GM19193 (cell line): ENCODE results near the gene TRIP6.

Experiments used
- POLR2A ChIP-seq: IDR thresholded peaks from 4 replicates; pipeline ENCODE4 v1.6.1; 2011; ENCODE audit not compliant: insufficient read depth, insufficient read length; ENCODE audit errors: extremely low read depth

TRIP6 gene

DNA sequence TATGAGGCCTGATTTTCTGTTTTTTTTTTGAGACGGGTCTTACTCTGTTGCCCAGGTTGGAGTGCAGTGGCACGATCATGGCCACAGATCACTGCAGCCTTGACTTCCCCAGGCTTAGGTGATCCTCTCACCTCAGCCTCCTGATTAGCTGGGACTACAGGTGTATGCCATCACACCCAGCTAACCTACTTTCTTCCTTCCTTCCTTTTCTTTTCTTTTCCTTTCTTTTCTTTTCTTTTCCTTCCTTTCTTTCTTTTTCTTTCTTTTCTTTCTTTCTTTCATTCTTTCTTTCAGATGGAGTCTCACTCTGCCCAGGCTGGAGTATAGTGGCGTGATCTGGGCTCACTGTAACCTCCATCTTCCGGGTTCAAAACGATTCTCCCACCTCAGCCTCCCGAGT, 11.5 kb downstream of the TRIP6 start:
- TF ChIP-seq POLR2A = no peak

DNA sequence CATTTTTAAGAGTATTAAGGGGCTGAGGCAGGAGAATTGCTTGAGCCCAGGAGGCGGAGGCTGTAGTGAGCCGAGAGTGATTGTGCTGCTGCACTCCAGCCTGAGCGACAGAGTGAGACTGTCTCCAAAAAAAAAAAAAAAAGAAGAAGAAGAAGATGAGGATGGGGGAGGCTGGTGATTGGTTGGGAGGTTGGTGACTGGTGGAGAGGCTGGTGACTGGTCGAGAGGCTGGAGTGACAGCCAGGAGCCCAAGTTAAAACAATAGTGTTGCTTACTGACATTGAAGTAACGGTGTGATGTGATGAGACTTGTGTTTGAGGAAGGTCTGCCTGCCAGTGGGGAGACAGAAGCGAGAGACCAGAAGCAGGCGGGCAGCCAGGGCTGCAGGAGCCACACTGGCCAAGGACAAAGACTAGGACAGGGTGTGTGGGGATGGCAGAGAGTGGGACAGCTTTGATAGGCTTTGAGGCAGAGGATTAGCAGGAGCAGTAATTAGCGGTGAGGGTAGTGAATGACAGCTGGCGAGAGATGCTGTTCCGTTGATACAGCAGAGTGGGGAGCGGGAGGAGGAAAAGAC, 12.6 kb downstream of the TRIP6 start:
- TF ChIP-seq POLR2A = no peak

DNA sequence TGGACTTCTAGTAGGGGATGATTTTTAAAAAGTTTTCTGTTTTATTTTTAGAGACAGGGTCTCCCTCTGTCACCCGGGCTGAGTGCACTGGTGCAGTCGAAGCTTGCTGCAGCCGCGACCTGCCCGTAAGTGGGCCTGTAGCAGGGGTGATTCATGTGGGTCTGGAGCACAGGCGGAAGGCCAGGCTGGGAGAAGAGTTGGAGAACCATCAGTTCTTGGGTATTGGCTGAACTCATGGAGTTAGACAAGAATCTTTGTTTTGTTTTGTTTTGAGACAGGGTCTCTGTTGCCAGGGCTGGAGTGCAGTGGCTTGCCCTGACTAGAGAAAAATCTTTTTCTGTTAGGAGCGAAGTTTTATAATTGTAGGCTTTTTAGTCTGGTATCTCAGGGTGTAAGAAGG, 13.5 kb downstream of the TRIP6 start:
- no peak for TF ChIP-seq POLR2A

DNA sequence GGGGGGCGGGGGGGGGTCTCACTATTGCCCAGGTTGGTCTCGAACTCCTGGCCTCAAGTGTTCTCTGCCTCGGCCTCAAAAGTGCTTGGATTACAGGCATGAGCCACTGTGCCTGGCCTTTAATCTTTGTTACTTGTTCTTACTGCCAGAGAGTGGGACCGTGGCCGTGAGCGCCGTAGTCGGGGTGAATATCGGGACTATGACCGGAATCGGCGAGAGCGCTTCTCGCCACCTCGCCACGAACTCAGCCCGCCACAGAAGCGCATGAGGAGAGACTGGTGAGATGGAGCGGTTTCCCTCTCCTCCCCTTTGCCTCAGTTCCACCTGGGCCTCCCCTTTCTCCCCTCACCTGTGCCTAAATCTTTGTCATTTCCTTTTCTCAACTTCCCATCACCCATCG, 13.9 kb downstream of the TRIP6 start:
- no peak for TF ChIP-seq POLR2A

DNA sequence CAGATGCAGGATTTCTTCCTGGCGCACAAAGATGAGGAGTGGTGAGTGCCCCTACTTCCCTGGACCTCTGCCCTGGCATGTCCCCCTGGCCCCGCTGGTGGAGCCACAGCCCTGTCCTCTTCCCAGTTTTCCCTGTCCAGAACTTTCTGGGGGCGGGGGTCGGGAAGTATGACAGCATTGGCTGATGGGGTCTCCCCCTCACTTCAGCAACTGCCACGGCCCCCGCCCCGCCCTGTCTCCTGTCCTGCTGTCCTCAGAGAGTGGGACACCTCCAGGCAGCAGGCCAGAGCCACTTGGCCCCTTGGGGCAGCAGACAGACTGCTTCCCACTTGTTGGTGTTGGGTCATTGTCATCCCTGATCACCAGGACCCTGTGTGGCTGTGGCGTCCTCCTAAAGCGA, 15.0 kb downstream of the TRIP6 start:
- TF ChIP-seq POLR2A = no peak

DNA sequence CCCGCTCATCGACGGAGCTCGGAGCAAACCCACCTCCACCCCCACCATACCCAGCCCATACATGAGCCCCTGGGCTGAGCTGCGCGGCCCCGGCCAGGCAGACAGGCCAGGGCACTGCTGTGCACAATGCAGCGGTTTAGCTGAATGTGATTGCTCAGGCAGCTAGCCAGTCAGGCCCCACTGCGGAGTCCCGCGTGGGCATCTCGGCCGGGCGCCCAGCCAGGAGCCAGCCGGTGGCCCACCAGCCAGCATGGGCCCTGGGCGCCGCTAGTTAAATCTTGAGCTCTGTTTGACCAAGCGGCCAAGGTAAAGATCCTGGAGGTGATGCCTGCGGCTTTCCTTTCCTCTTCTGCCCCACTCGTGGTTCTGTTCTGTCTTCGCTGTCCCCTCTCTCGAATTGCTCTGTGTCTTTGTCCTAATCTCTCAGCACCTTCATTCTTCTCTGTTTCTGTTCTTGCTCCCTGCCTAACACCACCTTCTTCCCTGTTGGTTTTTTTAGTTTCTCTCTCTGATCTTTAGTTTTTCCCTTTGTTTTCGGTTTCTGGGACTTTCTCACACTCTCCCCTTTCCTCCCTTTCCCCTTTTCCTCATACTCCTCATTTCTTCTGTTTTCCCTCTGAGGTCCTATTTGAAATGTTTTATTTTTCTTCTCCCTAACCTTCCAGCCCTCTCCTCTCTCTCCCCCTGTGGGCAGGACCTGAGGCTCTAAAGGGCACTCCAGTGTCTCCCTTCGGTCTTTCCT, 15.8 kb downstream of the TRIP6 start:
- TF ChIP-seq POLR2A = no peak

DNA sequence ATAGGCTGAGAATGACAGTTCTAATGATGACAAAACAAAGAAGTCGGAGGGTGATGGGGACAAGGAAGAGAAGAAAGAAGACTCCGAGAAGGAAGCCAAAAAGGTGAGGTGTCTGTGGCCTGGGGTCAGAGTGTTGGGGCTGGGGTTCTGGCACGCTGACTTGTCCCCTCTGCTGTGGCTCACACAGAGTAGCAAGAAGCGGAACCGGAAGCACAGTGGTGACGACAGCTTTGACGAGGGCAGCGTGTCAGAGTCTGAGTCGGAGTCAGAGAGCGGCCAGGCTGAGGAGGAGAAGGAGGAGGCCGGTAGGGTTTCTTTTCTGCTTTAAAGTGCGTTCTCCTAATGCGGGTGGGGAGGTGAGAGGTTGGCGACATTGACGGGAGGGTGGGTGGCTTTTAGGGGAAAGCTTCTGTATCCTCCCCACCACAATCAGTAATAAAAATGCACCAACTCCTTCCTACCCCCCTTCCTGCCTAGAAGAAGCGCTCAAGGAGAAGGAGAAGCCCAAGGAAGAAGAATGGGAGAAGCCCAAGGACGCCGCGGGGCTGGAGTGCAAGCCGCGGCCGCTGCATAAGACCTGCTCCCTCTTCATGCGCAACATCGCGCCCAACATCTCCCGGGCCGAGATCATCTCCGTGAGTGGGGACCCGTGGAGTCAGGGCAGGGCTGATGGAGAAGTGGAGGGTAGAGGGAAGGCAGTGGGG, 17.7 kb downstream of the TRIP6 start:
- no peak for TF ChIP-seq POLR2A

DNA sequence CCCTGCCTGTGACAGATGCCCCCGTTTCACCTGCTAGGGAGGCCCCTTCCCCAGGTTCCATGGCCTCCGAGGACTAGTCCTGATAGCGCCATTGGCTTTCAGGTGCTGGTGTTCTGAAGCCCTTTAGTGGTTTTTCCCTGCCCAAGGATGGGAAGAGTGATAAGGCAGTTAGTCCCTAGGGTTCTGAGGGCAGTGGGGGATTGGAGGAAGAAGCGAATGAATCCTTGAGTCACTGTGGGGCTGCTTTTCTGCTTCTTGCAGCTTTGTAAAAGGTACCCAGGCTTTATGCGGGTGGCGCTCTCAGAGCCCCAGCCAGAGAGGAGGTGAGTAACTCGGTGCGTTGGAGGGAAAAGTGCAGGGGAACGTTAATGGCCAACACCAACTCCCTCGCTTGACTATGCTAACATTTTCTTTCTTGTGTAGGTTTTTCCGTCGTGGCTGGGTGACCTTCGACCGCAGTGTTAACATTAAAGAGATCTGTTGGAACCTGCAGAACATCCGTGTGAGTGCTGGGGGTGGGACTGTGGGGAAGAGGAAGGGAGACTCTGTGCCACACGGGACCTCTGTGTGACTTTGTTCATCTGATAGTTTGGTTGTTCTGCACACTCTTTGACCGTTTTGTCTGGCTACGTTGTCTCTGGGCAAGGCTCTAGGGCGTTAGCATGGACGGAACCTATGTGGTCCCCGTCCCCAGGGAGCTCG, 18.4 kb downstream of the TRIP6 start:
- no peak for TF ChIP-seq POLR2A

DNA sequence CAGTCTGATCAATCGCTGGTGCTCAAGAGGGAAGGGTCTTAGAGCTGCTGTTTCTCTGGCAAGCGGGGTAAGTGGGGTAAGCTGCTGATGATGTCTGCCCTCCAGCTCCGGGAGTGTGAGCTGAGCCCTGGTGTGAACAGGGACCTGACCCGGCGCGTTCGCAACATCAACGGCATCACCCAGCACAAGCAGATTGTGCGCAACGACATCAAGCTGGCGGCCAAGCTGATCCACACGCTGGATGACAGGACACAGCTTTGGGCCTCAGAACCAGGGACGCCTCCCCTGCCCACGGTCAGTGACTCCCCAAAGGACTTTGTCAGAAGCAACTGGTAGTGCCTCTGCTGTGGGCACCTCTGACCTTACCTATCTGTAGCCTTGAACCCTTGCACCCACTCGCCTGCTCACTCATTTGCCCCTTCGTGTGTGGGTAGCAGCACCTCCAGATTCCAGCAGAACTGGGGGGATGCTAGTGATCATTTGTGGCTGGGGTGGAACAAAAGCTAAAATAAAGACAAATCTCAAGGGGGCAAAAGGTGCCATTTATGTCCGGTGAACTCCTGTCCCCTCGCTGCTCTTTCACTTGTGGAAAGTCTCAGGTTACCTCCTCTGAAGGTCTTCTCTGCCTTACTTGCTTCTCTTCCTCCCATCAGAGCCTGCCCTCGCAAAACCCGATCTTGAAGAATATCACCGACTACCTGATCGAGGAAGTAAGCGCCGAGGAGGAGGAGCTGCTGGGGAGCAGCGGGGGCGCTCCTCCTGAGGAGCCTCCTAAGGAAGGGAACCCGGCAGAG, 19.2 kb downstream of the TRIP6 start:
- TF ChIP-seq POLR2A = no peak

DNA sequence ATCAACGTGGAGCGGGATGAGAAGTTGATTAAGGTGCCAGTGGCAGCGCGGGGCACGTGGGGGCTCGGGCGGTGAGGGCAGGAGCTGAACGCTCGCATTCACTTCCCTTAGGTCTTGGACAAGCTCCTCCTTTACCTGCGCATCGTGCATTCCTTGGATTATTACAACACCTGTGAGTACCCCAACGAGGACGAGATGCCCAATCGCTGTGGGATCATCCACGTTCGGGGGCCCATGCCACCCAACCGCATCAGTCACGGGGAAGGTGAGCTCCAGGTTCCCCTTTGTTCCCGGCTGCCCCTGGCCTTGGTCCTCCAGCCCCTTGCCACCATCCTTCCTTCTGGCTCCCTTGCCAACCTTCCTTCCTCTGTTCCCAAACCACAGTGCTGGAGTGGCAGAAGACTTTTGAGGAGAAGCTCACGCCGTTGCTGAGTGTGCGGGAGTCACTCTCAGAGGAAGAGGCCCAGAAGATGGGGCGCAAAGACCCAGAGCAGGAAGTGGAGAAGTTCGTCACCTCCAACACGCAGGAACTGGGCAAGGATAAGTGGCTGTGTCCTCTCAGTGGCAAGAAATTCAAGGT, 19.8 kb downstream of the TRIP6 start:
- no peak for TF ChIP-seq POLR2A

DNA sequence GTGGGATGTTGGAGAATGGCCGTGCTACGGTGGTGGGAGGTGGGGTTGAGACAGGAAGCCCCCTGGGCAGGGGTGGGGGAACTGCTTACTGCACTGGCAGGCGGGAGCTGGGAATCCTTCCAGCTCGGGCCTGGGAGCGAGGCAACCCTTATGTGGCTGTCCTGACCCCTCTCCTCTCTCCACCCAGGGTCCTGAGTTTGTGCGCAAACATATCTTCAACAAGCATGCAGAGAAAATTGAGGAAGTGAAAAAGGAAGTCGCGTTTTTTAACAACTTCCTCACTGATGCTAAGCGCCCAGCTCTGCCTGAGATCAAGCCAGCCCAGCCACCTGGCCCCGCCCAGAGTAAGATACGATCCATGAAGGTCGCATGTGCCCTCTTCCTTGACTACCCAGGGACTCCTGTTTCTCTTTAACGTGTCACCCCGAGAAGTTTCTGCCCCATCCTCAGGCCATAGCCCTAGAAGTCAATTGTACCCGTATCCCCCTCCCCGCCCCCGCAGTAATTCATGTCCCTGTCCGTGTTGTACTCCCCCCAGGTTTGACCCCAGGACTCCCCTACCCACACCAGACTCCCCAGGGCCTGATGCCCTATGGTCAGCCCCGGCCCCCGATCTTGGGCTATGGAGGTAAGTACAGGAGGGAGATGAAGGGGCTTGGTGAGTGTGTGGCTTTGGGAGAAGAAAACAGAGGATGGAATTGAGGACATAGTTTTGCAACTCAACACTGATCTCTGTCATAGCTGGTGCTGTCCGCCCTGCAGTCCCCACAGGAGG, 20.5 kb downstream of the TRIP6 start:
- peak; percentile 59 for TF ChIP-seq POLR2A

DNA sequence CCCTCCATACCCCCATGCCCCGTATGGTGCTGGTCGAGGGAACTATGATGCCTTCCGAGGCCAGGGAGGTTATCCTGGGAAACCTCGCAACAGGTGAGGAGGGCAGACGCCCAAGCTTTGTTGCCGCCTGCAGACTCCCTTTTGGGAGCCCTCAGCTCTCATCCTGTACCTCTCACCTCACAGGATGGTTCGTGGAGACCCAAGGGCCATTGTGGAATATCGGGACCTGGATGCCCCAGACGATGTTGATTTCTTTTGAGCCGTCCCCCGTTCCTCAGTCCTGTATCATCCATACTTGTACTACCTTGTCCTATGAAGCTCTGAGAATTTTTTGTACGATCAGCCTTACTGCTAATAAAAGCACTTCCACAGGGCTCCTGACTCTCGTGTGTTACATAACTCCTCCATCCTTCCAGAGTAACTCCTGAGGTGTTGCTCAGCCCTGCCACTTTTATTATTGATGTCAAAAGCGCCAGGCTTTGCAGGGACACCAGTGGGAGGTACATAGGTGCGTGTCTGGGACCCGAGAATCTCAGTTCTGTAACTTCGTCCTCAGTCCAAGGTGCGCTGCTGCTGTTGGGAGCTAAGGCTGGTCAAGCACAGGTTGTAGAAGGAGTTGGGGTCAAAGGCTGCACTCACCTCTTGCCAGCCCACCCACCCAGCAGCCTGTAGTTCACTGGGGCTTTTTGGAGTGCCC, 21.3 kb downstream of the TRIP6 start:
- TF ChIP-seq POLR2A = peak; percentile 41
